GM12875 (cell line): ENCODE measurements around the gene C1QTNF9.
"Not testable (repeated sequence)": the region's sequence is repeated elsewhere in the genome, so short reads cannot be mapped to it uniquely, and the experiment has no call there.

ENCODE experiments used
- H3K4me3 ChIP-seq: one replicate; pipeline ENCODE4 v1.5.1; 2011; ENCODE audit warnings: low read depth, low read length, control low read depth
- CTCF ChIP-seq: IDR thresholded peaks from 2 replicates; pipeline ENCODE4 v1.5.1; 2011; ENCODE audit warnings: low read depth, mild to moderate bottlenecking, control low read depth, inconsistent platforms, low read length, moderate library complexity, borderline replicate concordance; ENCODE audit not compliant: insufficient read depth

C1QTNF9 gene

DNA sequence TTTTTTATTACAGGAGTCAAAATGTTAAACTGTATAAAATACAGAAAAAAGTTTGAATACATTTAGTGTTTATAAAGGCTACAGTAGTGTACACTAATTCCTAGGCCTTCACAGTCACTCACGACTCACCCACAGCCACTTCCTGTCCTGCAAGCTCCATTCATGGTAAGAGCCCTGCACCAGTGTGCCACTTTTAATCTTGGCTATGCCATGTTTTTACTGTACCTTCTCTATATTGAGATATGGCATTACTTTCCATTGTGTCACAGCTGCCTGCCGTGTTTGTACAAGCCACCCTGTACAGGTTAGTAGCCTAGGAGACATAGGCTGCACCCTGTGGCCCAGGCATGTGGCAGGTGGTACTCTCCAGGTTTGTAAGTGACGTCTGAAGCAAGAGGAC, 32.1 kb downstream of the C1QTNF9 start:
- H3K4me3 ChIP-seq: no peak overlapping the region
- no peak for TF ChIP-seq CTCF

GRCh38 chr13:24348385-24348784, 39.0 kb downstream of the C1QTNF9 start:
- TF ChIP-seq CTCF: no peak
- H3K4me3 ChIP-seq: no peak overlapping the region

DNA sequence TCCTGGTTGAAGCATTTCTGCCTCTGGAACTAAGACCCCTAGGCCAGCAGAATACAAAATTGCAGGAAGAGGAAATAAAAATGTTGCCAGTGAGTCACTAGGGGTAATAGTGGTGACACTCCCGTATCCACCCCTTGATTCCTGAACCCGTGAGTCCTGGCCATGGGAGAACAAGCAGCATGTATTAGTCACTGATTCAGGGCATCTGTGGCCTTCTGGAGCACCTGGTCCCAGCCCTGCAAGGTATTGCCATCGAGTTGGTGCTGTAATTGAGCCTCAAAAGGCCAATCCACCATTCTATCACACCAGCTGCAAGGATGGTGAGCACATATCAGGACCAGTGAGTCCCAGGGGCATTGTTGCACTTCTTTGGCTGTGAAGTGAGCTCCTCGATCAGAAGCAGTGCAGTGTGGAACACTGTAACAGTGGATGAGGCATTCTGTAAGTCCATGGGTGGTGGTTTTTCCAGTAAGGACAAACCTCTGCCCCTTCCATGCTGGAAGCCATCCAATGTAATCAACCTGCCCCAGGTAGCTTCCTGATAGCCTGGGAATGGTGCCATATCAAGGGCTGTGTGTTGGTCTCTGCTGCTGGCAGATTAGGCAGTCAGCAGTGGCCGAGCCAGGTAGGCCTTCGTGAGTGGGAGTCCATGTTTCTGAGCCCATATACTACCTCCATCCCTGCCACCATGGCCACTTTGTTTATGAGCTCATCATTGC, 39.6 kb downstream of the C1QTNF9 start:
- TF ChIP-seq CTCF: no peak
- no peak overlapping the region for H3K4me3 ChIP-seq

DNA sequence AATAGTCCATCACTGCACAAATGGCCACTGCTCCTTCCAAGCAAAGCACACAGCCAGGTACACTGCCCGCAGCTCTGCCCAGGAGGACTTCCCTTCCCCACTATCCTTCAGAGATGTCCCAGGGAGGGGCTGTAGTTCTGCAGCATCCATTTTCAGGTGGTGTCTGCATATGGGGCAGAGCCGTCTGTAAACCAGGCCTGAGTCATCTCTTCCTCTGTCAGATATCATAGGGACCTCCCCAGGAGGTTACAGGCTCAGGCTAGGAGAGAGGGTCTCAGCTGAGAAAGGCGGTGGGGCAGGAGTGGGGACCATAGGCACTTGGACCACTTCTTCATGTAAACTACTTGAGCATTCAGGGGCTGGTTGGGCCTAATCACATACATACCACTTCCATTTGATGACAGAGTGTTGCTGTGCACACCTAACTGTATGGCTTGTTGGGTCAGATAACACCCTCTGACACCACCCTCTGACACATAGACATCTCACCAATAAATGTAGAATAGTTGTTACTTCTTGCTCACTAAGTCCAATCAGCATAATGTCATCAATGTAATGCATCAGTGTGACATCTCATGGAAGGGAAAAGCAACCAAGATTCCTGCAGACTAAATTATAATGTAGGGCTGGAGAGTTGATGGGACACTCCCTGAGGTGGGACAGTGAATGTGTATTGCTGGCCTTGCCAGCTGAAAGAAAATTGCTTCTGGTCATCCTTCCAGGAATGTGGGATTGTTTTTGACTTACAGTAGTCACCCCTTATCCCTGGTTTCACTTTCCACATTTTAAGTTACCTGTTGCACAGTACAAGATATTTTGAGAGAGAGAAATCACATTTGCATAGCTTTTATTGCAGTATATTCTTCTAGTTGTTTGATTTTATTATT, 40.6 kb downstream of the C1QTNF9 start:
- not testable (repeated sequence) for H3K4me3 ChIP-seq

GRCh38 chr13:24351423-24351822, 42.0 kb downstream of the C1QTNF9 start:
- TF ChIP-seq CTCF: no peak
- no peak overlapping the region for H3K4me3 ChIP-seq

GRCh38 chr13:24353736-24354135, 44.4 kb downstream of the C1QTNF9 start:
- no peak overlapping the region for H3K4me3 ChIP-seq
- TF ChIP-seq CTCF: no peak

GRCh38 chr13:24355103-24355502, 45.7 kb downstream of the C1QTNF9 start:
- TF ChIP-seq CTCF: no peak
- H3K4me3 ChIP-seq: no peak overlapping the region
